Heart right ventricle (tissue), 16 donors: ENCODE data around the gene CFP. TPM values are rescaled to one million over a fixed set of nuclear protein-coding genes. Genes with fewer than 3 reads are reported as not detected.

ENCODE experiments used
- ATAC-seq, 8 donors: fragments of 200-7000 bp; cut with Tn5 transposase; one replicate each; pipeline ENCODE4 v1.9.1; 2020; ENCODE audit warnings: mild to moderate bottlenecking in 8 of 8, moderate library complexity in 8 of 8, moderate number of reproducible peaks in 1 of 8
- DNase-seq, 2 donors: peaks; one replicate each; pipeline ENCODE4 v3.0.0-alpha.2; 2020
- H3K27ac ChIP-seq, 10 donors: fragments of 200-600 bp; sonication (generic) in 2 of 10; one replicate each; pipeline versions ENCODE4 v1.5.0 to v1.8.0; 2020 to 2022; ENCODE audit warnings: mild to moderate bottlenecking in 3 of 10
- H3K27me3 ChIP-seq, 7 donors: fragments of 200-600 bp; one replicate each; pipeline ENCODE4 v1.8.0; 2021 to 2022; ENCODE audit warnings: mild to moderate bottlenecking in 2 of 7
- H3K36me3 ChIP-seq, 9 donors: fragments of 200-600 bp; sonication (generic) in 1 of 9; one replicate each; pipeline versions ENCODE4 v1.5.0 to v1.8.0; 2020 to 2022; ENCODE audit warnings: mild to moderate bottlenecking in 2 of 9
- H3K4me1 ChIP-seq, 9 donors: fragments of 200-600 bp; sonication (generic) in 1 of 9; one replicate each; pipeline versions ENCODE4 v1.5.0 to v1.8.0; 2020 to 2022; ENCODE audit warnings: mild to moderate bottlenecking in 4 of 9
- H3K4me3 ChIP-seq, 10 donors: fragments of 200-600 bp; sonication (generic) in 2 of 10; one replicate each; pipeline versions ENCODE4 v1.5.0 to v1.8.0; 2020 to 2022; ENCODE audit warnings: mild to moderate bottlenecking in 7 of 10, moderate library complexity in 2 of 10
- H3K9me3 ChIP-seq, 11 donors: fragments of 200-600 bp in 10 of 11; sonication (generic) in 2 of 11; one replicate each; pipeline versions ENCODE4 v1.5.0 to v1.8.0; 2013 to 2022; ENCODE audit warnings: mild to moderate bottlenecking in 2 of 11, control low read depth in 1 of 11, moderate library complexity in 1 of 11
- WGBS, 2 donors: extraction: QIAGEN DNeasy Blood & Tissue Kit; methylation state at CpG; one replicate each; pipeline ENCODE4 v1.1.7; 2013; ENCODE audit warnings: inconsistent platforms in 1 of 2; 5-methylcytosine and 5-hydroxymethylcytosine counted together
- intact Hi-C, 10 donors: fragments of 100-400 bp; cut with DNase I; formaldehyde crosslinking; loops; one replicate each; pipeline versions ENCODE4 v1.11.1 to v1.14.2; 2022
- polyA plus RNA-seq, 2 donors: library from polyadenylated mRNA; stranded (reverse); fragments of 200-250 nt; gene quantifications; one replicate each; pipeline ENCODE4 v1.2.3, GENCODE V29; 2013
- total RNA-seq, 10 donors: library from RNA; stranded (reverse); fragmentation: NEBNext Ultra II Directional in 3 of 10; extraction: Animal tissue kit (Norgen Biotek cat#: 25700) in 3 of 10; gene quantifications; one replicate each; pipeline versions ENCODE4 v1.2.1 to v1.2.4, GENCODE V29; 2021 to 2023
- TF ChIP-seq, protein P1 (sequence below), 9 donors: fragments of 200-600 bp; sonication (generic) in 2 of 9; IDR thresholded peaks; one replicate each; pipeline versions ENCODE4 v1.5.0 to v1.8.0; 2021 to 2022; ENCODE audit warnings: antibody characterized with exemption in 9 of 9, mild to moderate bottlenecking in 5 of 9, moderate library complexity in 1 of 9
- donor health status: Arrhythmogenic right ventricular cardiomyopathy.
- donor health status: ischemic (EF 13 %, LVEDD 7.1; RV severe dilation, severe dysfunction).
- donor health status: healthy with polysubstance abuse.
- donor health status: DM: no; HTN: yes; CAD: no.
- donor health status: DM: no; HTN: no; CAD: no.
- donor health status: ischemic (EF 25% LVEDD 6.9; RV normal size, moderate dysfunction).
- donor health status: ischemic (EF 25% LVEDD 5.7; RV mildly dilated, moderate dysfunction).
- donor health status: healthy.
- donor health status: DM: yes; HTN: yes; CAD: no.
- donor health status: Ischemic cardiomyopathy.
- donor health status: ischemic (EF 35%, LVEDD 5.7; RV mildly dilated, moderate dysfunction).
- donor health status: nonischemic (EF 11% LVEDD 7.7; RV severe dilation, severe dysfunction).
- donor health status: DM: yes; HTN: yes; CAD: no.
- donor health status: PGD.
- donor health status: ischemic (EF 29% LVEDD 5.4; RV normal size, mild dysfunction).
- donor health status: nonischemic (EF 23%, LVEDD 6.1; RV moderate dilation, normal function).

Gene CFP
- total and polyA plus RNA-seq, 12 donors, result 1.1 to 12.4 (median 2.1) TPM

DNA sequence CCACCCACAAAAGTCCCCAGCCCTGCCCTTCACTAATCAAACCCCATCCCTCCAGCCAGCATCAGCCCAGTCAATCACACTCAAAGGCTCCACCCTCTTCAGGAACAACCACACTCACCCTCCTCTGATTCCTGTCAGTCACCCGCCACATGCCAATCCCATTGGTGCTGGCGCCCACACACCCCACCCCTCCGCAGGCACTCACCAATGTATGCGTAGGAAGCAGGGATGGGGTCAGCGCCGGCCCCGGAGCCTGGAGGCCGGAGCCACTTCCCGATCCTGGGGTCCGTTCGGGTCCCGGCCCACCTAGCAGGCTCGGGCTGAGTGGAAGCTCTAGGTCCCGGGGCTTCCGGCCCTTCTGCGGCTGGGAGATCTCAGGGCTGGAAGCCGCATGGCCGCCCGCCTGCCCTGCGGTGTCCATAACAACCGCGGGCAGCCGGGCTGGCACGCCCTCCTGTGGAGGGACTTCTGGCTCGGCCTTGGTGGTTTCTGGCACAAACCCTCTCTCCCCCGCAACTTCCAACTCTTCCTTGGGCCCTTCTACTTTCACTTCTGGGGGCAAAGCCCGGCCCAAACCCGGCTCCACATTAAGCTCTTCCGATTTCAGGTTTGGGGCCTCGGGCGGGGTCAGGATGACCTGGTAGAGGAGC is 7.9 kb upstream of the CFP start:
- H3K4me1 ChIP-seq, result peaks cover 0 to 1% (median 0%) of the 10 kb centered on the region in 9 donors
- 52 to 56% methylated on average over 19 to 31 of the region's 31 CpGs for WGBS, 2 donors
- H3K27me3 ChIP-seq, result no peaks in the 10 kb centered on the region
- intact Hi-C loops, result loop anchor here in 2 of 10 donors (1.0 to 5.0 kb wide), 2 partner anchors 40 to 75 kb away; partner anchors contain the start of gene ARAF (in 1 of the 2)
- H3K4me3 ChIP-seq, result peak overlapping the region in 6 of 10 donors; percentile 20 to 46 (median 30)
- DNase-seq, result peak; percentile 32 to 37
- TF ChIP-seq, protein P1, sequence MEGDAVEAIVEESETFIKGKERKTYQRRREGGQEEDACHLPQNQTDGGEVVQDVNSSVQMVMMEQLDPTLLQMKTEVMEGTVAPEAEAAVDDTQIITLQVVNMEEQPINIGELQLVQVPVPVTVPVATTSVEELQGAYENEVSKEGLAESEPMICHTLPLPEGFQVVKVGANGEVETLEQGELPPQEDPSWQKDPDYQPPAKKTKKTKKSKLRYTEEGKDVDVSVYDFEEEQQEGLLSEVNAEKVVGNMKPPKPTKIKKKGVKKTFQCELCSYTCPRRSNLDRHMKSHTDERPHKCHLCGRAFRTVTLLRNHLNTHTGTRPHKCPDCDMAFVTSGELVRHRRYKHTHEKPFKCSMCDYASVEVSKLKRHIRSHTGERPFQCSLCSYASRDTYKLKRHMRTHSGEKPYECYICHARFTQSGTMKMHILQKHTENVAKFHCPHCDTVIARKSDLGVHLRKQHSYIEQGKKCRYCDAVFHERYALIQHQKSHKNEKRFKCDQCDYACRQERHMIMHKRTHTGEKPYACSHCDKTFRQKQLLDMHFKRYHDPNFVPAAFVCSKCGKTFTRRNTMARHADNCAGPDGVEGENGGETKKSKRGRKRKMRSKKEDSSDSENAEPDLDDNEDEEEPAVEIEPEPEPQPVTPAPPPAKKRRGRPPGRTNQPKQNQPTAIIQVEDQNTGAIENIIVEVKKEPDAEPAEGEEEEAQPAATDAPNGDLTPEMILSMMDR (IDR thresholded peaks at IDR 0.05), result peak in 2 of 9 donors; percentile 22 to 27
- peak; percentile 45 to 88 (median 76) for ATAC-seq
- peaks cover 0 to 7% (median 0%) of the 10 kb centered on the region in 11 donors for H3K9me3 ChIP-seq
- H3K36me3 ChIP-seq, result peaks cover 0 to 74% (median 3%) of the 10 kb centered on the region in 9 donors
- H3K27ac ChIP-seq, result peak overlapping the region in 1 of 10 donors; percentile 74

- peak overlapping the region in 1 of 10 donors; percentile 26 for H3K27ac ChIP-seq
- intact Hi-C loops, result loop anchor here in 1 of 10 donors (5.0 kb wide), 1 partner anchor 73 kb away; the partner anchor contains the start of gene ARAF
- peaks cover 0 to 6% (median 0%) of the 10 kb centered on the region in 7 donors for H3K27me3 ChIP-seq
- H3K36me3 ChIP-seq, result peaks cover 0 to 56% (median 0%) of the 10 kb centered on the region in 9 donors
- peaks cover 0 to 12% (median 0%) of the 10 kb centered on the region in 9 donors for H3K4me1 ChIP-seq
- ATAC-seq (no peak), DNase-seq (no peak)
- 89 to 94% methylated on average over 16 of the region's 16 CpGs for WGBS, 2 donors
- TF ChIP-seq, protein P1 (IDR thresholded peaks at IDR 0.05), result no peak
- peaks cover 0 to 7% (median 0%) of the 10 kb centered on the region in 11 donors for H3K9me3 ChIP-seq
- no peak overlapping the region for H3K4me3 ChIP-seq
These were observed 5.3 kb upstream of the CFP start for GRCh38 chrX:47634871-47635575.

GRCh38 chrX:47633689-47634590 is 4.2 kb upstream of the CFP start:
- TF ChIP-seq, protein P1 (IDR thresholded peaks at IDR 0.05), result no peak
- DNase-seq, result no peak
- no peak for ATAC-seq
- Histone ChIP-seq H3K36me3 (peaks cover 0 to 45% (median 0%) of the 10 kb centered on the region in 9 donors), H3K4me1 (peaks cover 0 to 15% (median 0%) of the 10 kb centered on the region in 9 donors), H3K4me3 (no peak overlapping the region), H3K27ac (peak overlapping the region in 1 of 10 donors; percentile 12), H3K9me3 (no peaks in the 10 kb centered on the region), H3K27me3 (peaks cover 0 to 9% (median 0%) of the 10 kb centered on the region in 7 donors)
- intact Hi-C loops, result no loop called here
- WGBS, 2 donors, result 63 to 67% methylated on average over 14 of the region's 14 CpGs
